ENCODE data around the gene PLA2G4B.

DNA sequence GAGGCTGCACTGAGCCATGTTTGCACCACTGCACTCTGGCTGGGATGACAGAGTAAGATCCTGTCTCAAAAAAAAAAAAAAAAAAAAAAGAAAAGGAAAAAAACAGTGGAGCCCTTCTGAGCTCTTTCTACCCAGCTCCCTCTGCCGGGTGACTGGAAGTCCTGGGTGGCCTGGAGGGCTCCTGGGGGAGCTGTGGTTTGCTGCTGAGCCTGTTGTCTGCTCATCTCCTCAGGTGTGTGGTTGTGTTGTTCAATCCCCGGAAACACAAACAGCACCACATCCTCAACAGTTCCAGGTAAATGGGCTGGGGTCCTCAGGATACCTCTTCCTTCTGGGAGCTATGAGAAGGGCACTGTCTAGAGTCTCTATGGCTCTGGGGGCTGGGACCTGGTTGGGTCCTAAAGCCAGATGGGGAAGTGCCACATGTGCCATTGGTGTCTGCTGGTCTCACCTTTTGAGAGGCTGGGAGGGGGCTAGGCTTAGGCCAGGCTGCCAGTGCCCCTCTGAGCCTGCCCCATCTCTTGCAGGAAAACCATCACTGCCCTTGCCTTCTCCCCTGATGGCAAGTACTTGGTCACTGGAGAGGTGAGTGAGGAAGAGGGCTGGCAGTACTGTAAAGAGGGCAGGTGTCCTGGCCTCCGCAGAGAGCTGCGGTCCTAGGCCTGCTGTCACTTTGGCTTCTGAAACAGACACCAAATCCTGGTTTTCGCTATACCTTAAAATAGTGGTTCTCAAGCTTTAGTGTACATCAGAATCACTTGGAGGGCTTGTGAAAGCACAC is 27.8 kb upstream of the PLA2G4B start:
- TF ChIP-seq EZH2 (IDR thresholded peaks at IDR 0.05; ENCODE audit: insufficient read depth, poor library complexity, severe bottlenecking) = no peak
- TF ChIP-seq EZH2phosphoT487 (IDR thresholded peaks at IDR 0.05; ENCODE audit: insufficient read depth, low read depth) = no peak
